GM19397 (cell line): ENCODE data around the gene THG1L.

Experiments used
- ATAC-seq: cut with Tn5 transposase; IDR thresholded peaks from one replicate; pipeline ENCODE4 v1.9.1; 2021; ENCODE audit warnings: mild to moderate bottlenecking, moderate library complexity; ENCODE audit not compliant: unreplicated experiment

The THG1L gene

DNA sequence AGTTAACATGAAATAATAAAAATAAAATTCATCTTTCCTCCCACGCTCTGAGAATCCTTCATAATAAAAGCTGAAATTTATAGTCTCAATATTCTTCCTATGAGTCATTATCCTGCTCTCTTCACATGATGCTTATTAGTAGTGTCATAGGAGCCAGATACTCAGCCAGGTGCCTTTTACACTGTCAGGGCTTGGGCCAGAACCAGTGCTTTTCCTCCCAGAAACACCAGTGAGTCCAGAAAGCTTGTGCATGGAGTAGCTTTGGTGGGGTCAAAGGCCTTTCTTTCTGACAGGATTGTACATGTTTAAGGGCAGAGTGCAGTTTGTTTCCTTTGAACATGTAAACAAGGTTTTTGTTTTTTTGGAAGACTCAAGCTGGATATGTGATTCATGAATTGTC is 19.1 kb downstream of the THG1L start:
- no peak for ATAC-seq

DNA sequence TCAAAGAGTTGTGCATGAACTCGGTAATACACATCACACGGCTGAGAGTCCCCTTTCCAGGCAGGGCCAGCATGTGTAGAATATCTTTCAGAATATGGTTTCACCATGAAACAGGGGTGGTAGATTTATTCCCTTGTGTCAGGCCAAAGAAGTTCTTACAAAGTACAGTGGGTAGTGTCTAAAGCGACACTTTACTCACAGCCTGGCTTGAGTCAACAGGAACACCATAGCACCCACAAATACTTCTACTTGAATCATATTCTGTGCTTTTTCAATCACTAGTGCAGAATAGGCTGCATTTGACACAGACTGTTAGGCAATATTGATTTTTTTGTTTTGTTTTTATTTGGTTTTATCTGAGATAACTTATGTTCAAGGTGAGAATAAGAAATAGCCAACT is 24.9 kb downstream of the THG1L start:
- ATAC-seq, result no peak

DNA sequence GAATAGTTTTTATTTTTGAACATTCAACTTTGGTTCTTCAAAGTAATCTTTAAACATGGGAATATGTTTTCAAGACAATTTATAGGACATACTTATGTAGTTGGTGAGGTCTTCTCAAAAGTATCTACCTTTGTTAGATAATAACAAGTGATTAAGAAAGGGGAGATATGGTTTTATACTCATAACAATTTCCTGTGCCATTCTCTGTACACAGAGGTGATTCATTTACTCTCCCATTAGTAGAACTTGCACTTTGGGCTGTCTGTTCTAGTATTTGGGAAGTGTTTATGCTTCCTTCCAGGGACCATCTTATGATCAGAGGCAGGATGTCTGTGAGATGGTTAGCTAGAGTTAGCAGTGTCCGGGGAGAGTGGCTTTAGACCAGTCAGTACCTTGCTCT is 27.5 kb downstream of the THG1L start:
- no peak for ATAC-seq

DNA sequence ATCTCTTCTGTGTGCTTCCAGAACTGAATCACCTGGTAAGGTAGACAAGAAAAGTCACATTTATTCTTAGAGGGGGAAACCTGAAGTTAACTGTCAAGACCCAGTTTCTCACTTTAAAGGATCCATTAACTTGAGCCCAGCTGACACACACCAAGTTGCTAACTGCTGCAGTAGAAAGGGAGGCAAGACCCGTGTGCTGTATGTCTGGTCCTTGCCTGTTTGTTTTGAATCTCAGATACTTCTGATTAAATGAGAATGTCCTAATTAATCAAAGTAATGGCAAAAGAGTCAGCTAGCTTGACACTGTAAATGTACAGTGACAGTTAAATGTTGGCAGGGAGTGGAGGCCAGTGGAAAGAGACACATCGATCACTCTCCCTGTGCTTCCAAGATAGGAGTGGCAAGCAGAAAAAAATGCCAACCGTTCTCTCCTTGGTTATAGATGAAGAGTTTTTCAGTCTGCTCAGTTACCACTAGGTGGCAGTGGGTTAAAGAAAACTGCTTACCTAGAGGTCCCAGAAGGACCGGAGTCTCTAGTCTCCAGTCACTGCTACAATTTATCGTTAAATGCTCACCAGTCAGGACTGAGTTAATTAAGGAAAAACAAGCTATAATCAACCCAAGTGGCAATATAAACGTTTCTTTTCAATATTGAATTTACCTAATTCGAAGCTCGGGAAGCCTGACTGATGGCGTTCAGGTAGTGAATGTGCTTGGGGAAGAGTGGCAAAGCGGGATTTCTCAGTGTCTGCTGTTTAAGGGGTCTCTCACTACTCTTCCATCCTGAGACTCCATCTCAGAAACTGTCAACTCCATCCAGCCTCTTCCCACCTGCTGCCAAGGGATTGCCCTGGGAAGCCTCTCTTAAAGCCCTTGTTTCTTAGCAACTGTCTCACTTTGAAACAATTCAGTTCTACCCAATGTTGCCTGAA is 30.7 kb downstream of the THG1L start:
- no peak for ATAC-seq

DNA sequence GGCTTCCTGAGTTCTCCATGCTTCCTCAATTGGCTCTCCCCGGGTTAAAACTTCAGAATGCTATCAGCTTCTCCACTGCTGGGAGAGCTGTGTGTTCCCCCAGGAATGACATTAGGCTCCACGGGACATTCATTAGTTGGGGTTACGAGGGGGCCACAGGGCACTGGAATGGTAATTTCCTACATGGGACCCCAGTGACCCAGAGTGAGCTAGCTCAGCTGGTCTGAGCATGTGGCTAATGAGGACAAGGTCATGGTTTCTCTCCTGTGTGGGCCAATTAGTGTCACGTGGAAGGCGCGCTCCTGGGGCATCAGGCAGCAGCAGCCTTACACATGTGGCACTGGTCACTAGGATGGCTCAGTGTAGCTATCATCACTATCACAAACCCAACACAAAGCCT is 33.3 kb downstream of the THG1L start:
- no peak for ATAC-seq

DNA sequence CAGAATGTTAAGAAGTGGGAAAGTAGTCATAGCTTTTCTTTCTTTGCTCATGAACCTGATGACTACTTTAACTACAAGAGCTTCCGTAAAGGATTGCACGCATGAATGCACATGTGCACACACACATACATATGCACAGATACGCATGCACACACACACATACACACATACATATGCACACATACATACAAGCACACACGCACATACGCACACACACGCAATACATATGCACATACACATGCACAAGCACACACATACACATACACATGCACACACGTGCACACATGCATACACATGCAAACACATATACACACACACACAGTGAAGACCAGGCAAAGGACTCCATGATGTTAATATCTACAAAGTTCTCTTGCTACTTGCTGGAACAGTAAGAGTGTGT is 35.2 kb downstream of the THG1L start:
- ATAC-seq, result no peak

DNA sequence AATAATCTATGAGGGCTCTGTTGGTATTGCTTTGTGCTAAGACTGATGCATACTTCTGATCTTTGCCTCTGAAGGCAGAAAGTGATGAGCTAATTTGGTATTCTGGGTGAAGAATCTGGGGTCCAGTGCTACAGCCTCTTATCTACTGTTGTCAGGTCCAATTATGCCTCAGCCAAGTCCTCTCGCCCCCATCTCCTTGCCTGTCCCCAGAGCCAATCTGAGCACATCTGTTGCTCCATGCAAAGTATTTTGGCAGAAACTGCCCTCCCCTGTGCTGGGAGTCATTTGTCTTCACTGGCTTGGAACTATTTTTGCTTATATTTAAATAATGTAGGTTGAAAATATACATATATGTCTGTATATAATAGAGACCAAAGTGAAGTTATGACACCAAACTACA is 35.7 kb downstream of the THG1L start:
- no peak for ATAC-seq

DNA sequence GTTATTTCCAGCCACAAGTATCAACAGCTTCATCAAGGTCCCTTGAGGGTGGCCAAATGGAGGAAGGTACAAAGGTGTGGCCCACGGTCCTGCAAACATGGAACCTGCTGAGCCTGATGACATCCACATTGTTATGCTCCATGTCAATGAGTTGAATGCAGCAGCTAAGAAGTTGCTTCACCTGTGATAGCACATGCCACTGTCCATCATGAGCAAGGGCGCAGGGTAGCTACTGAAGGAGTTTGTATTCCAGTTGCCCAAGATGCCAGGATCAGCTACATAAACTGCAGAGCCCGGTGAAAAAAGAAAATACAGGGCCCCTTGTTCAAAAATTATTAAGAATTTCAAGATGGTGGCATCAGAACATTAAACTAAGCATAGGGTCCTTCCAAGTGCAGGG is 36.5 kb downstream of the THG1L start:
- ATAC-seq, result no peak

DNA sequence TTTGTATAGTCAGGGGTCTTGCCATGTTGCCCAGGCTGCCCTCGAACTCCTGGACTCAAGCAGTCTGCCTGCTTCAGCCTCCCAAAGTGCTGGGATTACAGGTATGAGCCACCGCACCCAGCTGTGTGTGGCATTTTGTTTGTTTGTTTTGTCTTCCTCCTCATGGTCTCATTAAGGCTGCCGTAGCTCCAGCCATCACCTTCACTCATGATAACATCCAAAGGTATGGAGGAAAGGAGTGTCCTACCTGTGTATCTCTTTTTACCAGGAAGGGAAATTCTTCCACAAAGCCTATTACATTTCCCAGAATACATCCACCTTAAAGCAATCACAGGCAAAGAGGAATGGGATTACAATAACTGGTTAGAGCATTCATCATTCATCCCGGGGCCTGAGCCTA is 39.4 kb downstream of the THG1L start:
- ATAC-seq, result no peak

DNA sequence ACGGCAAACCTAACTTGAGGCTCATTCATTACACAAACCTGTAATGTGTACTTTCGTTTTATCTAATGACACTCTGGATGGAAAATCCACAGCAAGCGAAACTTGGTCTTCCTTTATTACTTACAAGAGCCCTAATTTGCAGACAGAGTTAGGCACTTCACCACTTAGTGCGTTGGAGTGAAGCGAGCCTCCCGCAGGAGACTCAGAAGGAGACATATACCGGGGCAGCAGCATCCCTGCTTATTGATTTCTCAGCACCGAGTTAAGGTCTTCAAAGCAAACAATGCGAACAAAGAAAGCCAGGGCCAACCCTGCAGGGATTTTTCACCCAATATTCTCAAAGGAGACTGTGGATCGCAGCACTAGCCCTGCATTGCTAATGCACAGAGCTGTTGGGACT is 40.9 kb downstream of the THG1L start:
- no peak for ATAC-seq

DNA sequence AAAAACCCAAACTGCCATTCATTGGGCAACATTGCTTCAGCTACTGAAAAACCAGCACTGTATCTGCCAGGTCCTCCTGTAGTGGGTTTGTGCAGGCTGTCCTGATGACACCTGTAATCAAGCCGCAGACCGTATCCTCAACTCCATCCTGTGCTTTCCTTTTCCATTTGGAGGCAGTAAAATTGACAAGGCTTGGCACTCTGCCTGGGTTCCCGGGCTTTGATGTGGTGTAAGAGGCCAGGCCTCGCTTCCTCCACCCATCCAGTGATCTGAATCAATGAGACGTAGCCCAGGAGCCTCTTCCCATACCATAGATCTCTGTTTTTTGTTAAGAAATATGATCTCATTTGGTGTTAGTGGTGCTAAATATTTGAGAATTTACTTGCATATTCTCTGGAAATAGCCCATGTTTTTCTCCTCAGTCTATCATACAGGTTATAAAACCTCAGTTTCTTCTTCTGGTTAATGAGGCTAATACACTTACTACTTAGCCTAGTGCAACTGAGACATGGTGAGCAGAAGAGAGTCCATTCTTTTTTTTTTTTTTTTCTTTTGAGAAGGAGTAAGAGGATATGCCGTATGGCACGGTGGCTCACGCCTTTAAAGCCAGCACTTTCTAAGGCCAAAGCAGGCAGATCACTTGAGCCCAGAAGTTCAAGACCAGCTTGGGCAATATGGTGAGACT is 47.0 kb downstream of the THG1L start:
- ATAC-seq, result no peak

DNA sequence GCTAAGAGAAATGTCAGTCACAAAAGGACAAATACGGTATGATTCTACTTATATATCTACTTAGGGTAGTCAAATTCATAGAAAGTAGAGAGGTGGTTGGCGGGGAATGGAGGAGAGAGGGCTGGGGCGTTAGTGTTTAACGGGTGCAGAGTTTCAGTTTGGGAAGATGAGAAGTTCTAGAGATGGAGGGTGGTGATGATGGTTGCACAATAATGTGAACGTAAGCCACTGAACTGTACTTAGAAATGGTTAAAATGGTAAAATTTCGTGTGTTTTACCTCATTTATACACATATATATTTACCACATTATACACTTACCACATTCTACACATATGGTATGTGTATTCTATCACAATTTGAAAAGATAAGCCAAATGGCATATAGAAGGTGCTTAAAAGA is 48.0 kb downstream of the THG1L start:
- no peak for ATAC-seq

DNA sequence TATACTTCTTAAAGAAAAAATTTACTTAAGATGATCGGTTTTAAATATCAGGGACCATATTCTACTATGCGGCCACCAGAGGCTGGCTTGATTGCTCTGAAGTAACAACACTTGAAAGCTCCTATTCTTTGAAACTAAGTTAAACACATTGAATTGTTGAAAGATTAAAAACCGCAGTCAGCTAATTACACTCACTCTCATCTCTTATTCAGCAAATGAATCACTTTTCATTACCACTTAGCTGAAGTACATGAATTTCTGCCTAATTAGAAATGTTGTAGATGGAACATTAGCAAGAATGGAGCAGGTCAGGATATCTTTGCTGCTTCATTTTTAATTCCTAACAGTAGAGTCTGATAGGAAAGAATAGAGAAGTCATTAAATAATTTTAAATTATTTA is 54.6 kb downstream of the THG1L start:
- no peak for ATAC-seq
